Superior temporal gyrus (tissue), 1 donor: ENCODE measurements around the gene SVBP.
"Not testable (repeated sequence)": the region's sequence is repeated elsewhere in the genome, so short reads cannot be mapped to it uniquely, and the experiment has no call there.

Experiments used
- DNase-seq: peaks from one replicate; pipeline ENCODE4 v3.0.0-alpha.2; 2016; ENCODE audit errors: extremely low spot score

Gene SVBP, protein sequence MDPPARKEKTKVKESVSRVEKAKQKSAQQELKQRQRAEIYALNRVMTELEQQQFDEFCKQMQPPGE

DNA sequence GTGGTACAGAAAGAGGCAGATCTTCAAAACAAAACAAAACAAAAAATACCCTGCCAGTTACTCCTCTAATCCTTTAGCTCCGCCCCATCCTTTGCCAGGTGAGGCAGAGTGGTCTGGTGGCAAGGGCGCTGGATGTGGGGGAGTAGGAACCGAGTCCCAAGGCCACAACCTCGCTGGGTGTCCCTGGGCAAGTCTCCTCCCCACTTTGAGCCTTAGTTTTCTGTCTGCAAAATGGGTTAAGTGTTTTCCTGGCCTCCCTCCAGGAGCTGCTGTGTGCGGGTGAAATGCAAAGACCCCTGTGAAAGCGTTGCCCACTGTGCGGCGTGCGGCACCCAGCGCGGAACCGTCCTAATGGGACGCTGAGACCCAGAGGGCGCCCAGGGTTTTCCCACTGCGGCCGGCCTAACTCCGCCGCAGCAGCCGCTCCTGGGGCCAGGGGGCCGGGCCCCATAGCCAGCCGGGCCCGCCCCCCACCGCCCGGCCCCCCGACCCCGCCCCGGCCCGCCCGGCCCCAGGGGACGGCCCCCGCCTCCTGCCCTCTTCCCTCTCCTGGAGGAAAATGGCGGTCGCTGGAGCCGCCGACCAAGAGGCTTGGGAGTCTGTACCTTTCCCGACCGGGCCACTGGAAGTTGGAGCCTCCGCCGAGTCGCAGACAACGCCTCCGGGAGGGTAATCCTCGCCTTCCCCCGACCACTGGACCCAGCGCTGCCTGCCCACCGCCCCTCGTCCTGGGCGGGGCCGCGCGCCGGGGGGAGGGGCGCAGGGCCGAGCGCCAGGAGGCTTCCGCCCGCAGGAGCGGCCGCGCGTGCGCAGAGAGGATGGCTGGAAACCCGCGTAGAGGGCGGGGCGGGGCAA, at the start of gene SVBP, which contains the start of gene ERMAP:
TSS of gene SVBP (minus strand) at position 813 of the 855 bp plus-strand sequence. CDS start 853 bp downstream, outside the sequence.
TSS of gene ERMAP (plus strand) at position 538 of the 855 bp plus-strand sequence. CDS start 13,327 bp downstream, outside the sequence.
- DNase-seq = peak; percentile 86

DNA sequence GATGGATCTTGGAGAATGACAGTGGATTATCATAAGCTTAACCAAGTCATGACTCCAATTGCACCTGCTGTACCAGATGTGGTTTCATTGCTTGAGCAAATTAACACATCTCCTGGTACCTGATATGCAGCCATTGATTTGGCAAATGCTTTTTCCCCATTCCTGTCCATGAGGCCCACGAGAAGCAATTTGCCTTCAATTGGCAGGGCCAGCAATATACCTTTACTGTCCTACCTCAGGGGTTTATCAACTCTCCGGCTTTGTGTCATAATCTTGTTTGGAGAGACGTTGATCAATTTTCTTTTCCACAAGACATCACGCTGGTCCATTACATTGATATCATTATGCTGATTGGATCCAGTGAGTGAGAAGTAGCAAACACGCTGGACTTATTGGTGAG, 49.4 kb upstream of the SVBP start:
- no peak for DNase-seq

DNA sequence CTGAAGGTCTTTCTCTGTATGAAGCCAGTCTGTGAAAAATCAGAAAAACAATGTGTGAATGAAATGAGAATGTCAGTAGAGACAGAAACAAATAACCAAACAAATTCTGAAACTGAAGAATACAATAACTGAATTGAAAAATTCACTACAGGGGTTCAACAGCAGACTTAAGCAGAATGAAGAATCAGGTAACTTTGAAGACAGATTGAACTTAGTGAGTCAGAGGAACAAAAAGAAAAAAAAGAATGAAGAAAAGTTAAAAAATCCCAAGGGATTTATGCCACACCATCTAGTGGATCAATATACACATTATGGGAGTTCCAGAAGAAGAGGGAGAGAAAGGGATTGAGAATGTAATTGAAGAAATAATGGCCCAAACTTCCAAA, 43.8 kb upstream of the SVBP start:
- no peak for DNase-seq

DNA sequence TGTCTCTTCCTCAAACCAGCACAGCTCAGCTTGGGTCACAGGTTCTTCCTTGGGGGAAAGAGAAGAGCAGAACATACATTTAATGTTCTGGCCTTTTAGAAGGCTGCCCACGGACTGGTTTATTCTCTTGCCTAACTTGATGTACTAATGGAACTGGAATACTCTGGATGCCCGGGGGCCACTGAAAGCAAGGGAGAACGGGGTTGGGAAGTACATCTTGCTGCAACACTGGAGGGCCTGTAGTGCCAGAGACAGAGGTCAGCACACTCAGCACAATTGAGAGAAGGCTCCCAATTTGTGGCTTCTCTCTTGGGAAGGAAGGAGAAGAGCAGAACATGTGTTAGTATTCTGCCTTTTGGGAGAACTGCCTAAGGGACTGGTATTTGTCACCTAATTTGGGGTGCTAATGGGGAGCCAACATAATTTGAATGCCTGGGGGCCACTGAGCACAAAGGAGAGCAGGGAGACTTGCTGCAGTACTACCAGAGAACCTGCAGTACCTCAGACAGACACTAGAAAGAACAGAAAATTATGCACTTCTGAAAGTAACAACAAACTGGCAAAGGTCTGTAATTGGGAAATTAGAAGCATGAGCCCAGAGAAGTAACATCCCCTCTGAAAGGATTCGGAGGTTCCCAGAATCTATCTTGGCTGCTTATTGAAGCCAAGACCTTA, 43.3 kb upstream of the SVBP start:
- no peak for DNase-seq

DNA sequence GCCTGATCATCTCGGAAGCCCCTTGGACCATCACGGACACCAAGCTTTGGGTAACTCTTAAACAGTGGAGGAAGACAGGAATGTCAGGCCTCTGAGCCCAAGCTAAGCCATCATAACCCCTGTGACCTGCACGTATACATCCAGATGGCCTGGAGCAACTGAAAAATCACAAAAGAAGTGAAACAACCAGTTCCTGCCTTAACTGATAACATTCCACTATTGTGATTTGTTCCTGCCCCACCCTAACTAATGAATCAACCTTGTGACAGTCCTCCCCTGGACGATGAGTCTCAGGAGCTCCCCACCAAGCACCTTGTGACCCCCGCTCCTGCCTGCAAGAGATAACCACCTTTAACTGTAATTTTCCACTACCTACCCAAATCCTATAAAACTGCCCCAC, 42.2 kb upstream of the SVBP start:
- DNase-seq = not testable (repeated sequence)

DNA sequence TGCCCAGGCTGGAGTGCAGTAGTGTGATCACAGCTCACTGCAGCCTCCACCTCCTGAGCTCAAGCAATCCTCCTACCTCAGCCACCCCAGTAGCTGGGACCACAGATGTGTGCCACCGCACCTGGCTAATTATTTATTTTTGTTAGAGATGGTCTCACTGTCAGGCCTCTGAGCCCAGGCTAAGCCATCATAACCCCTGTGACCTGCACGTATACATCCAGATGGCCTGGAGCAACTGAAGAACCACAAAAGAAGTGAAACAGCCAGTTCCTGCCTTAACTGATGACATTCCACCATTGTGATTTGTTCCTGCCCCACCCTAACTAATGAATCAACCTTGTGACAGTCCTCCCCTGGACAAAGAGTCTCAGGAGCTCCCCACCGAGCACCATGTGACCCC, 39.4 kb upstream of the SVBP start:
- not testable (repeated sequence) for DNase-seq

DNA sequence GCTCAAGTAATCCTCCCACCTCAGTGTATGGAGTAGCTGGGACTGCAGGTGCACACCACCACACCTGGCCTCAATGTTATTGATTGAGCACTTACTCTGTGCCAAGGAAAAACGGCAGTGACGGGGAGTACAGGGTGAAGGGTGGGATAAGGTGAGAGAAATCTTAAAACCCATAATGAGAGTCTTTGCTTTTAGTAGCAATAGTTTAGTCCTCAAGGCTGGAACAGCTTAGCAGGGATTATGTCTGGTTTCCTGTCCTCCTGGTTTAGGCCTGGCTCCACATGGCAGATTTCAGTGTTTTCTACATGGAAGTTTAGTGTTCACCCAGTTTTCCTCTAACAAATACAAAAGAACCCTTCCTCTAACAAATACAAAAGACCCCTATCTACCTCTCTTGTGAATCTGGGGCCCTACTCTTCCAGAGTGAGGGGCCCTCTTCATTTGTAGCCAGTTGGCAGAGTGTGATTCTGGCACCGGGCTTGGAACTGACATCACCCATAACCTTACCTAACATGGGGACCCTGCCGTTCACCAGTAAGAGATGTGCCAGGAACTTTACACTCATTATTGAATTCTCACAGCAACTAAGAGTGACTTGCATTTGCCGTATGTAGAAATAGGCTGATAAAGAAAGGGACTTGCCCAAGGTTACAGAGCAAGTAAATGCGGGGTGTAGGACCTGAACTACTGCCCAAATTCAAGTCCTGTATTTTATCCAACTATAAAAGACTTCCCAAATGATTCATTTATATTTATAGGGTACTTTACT, 36.1 kb upstream of the SVBP start:
- DNase-seq = no peak

DNA sequence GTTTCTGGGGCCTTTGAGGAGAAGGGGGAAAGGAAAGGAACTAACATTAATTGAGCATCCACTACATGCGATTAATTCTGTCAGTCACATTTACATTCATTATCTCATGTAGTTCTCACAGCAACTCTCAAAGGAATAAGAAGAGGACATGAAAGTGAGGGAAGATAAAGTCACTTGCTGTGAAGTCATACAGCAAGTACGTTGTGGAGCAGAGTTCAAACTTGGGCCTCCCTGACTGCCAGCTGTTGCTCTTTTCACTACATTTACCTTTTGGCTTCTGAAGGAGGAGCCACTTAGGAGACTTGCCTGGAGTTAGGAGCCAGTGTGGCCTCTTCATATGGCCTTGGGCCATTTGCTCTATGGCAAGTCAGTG, 35.4 kb upstream of the SVBP start:
- DNase-seq = no peak

DNA sequence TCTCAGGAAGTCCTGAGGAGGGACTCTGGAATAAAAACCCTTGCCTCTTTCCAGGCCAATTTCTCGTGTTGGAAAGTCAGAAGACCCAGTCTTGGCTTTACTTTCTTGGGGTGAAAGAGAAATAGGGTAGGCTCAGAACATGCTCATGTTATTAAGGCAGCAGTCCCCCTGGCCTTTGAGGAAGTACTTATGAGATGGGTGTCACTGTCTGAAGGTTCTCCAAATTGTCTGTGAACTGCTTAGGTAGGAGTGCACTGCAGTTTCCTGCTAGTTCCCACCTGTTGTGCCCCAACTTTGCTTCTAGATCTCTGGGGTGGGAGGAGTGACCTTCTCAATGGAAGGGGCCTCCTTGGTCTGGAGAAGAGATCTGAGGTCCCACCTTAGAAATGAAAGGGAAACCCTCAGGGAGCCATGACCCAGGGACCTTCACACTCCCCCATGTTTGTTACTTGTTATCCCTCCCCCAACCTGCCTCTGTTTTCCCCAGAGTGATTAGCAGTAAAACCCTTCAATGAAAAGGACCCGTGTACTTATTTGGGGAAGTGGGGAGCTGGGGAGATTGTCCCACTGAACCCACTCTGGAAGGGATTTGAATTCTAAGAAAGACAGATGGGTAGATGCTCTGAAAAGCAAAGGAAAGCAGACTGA, 34.9 kb upstream of the SVBP start:
- no peak for DNase-seq

DNA sequence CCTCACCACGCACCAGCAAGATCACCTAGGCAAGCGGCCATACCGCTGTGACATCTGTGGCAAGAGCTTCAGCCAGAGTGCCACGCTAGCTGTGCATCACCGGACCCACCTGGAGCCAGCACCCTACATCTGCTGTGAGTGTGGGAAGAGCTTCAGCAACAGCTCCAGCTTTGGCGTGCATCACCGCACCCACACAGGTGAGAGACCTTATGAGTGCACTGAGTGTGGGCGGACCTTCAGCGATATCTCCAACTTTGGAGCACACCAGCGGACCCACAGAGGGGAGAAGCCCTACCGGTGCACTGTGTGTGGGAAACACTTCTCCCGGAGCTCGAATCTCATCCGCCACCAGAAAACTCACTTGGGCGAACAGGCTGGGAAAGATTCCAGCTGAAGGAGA, 34.2 kb upstream of the SVBP start:
- no peak for DNase-seq

DNA sequence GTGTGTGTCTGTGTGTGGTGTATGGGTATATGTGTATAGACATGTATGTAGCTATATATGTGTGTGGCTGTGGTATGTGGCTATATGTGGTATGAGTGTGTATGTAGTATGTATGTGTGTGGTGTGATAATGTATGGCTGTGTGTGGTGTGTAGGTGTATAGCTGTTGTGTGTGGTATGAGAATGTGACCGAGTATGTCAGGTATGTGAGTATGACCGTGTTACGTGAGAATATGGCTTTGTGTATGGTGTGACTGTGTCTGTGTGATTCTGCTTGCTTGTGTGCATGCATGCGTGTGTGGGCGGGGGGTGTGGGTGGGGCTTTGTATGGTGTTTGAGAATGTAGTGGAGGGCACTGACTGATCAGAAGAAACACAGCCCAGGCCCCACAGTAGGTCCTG, 32.7 kb upstream of the SVBP start:
- no peak for DNase-seq

DNA sequence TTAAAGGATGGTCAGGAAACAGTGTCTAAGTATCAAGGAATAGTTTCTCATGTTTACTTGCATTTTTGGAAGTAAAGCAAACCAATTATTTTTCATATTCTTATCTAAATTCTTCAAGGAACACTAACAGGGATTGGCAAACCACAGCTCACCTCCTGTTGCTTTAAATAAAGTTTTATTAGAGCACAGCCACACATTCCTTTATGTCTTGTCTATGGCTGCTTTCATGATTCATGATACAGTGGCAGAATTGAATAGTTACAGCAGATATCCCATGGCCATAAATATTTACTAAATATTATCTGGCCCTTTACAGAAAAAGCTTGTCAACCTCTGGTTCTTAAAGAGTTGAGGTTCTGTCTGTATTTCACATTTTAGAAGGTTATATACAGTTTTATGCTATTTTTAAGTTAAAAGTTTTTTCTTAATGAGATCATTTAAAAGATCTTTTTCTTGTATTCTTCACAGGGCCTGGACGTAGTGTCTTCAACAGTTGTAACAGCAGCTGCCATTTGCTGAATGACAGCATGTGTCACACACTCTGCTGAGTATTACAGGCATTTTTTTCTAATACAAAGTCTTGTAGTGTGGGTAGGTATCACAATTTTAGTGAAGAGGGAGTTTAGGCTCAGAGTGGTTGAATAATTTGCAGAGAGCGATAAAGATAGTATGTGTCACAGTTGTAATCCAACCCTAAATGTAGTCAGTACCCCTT, 31.8 kb upstream of the SVBP start:
- DNase-seq = no peak

DNA sequence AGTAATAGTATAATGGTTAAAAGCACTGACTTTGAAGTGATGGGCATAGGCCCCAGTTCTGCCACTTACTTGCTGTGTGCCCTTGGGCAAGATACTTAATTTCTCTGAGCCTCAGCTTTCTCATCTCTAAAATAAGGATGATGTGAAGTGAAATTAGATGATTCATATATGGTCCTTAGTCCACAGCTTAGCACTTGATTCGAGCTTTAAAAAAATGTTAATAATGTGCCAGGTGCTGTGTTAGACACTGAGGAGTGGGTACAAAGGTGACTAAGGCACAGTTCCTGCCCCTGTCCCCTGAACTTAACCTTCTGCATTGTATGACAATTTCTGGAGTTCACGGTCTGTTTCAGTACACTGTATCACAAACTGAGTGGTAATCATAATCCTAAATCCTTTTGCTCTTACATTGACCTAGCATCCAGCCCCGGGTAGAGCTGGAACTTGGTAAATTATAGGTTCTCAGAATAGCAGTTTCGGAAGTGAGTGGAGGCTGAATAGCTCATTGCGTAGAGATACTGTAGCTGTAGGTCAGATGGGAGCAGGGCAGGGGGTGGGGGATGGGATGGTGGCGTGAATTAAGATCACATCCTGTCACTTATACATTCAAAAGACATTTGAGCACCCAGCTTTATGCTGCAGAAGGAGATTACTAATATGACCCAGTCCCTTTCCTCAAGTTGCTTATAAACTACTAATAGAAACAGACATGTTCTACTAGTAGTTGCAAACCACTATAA, 30.7 kb upstream of the SVBP start:
- no peak for DNase-seq

DNA sequence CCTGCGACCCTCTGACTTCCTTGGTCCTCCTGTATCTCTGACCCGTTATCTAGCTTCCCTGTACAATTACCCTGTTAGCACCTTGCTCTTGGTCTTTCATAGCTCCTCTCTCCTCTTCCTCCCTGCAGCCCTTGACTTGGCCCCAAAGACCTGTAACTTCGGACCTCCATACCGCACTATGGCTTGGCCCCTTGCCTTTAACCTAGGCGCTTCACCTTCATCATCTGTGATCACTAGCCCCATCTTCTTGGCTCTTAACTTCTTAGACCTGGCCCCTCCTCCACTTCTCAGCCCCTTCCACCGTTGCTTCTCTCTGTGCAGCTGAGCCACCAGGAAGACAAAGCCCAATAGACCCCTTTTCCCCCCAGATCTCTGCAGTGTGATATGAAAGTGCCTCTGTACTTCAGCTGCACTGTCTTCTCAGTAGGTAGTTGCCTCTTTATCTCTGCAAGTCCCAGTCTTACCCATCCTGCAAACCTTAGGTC, 30.0 kb upstream of the SVBP start:
- no peak for DNase-seq

DNA sequence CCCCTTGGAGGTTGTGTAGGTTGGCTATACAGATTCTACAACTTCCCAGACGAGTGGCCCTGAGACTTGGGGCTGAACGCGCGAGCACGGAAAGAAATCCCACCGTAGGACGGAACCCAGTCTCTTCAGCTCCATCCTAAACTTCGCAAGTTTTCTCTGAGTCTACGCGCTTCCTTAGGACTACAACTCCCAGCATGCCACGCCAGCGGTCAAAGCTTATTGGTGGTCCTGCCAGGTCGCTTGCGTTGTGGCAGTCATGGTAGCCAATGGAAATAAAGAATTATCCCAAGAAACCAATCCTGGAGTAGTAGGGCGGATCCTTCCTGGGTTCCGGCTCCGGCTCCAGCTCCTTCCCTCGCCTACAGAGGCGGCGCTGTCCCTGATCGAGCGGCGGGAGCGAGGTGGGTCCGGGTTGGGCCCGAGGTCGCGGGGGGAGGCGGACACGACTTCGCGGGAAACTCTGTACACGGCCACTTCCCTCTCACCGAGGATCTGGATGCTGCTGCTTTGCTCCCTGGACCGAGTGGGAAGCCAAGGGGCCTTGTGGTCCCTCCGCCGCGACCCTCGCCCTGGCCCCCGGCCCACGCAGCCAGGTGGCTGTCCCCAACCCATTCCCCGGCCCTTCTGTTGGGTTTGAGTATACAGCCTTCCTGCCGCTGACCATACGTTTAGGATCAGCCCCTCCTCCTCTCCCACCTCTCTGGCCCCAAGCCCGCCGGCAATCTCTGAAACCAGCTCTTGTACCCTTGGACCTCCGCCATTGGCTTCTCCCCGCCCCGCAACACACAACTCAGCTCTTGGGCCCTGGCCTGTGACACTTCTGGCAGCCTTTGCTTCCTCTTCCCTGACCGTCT, 29.3 kb upstream of the SVBP start, which contains the start of gene ZNF691:
TSS of gene ZNF691 (plus strand) at position 357 of the 854 bp plus-strand sequence. CDS start 3,046 bp downstream, outside the sequence.
- peak; percentile 99 for DNase-seq

DNA sequence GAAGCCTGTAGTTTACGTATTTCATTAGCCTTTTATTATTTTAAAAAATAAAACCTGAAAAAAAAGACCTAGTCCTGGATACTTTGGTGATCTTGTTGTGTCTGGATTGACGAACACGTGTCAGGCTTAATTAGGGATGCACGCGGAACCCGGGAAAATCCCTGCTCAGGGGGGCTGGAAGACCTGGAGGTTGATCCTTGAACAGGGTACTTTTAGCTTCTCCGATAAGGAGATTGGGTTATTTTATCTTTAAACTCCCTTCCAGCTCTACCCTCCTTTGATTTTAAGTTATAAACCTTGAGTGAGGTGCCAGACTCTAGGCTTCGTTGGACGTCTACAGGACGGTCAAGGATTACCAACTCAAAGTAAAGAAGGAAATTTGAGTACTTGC, 28.7 kb upstream of the SVBP start:
- no peak for DNase-seq

DNA sequence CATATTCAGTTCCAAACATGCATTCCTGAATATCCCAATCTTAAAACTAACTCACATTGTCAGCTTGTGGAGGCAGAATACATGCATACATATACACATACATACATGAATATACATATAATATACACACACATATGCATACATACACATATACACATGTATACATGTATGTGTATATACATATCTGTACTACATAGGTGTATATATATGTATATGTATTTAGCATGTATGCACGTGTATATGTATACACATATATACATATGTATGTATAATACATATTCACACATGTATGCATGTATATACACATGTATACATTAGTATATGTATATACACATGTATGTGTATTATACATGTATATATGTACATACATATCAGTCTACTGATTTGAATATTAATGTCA, 28.0 kb upstream of the SVBP start:
- DNase-seq = no peak

DNA sequence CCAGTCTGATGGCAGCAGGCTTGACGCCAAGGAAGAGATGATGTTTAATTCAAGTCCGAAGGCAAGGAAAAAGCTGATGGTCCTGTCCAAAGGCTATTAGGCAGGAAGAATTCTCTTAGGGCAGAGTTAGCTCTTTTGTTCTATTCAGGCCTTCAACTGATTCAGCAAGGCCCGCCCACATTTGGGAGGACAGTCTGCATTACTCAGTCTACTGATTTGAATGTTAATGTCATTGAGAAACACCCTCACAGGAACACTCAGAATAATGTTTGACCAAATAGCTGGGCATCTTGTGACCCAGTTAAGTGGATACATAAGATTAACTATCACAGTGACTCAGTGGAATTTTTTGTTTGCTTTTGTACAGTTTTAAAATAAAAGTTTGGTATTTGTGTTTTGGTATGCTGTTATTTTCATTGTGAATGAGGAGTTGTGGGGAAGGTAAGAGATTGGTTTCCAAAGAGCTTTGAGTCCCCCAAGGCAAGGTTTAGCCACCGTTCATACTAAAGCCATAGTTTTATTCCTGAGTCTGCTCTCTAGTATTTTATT, 27.5 kb upstream of the SVBP start:
- DNase-seq = no peak
